Ishikawa (cell line): ENCODE results near the gene RPTN.

ENCODE experiments used
- CEBPB ChIP-seq: IDR thresholded peaks from 2 replicates; pipeline ENCODE4 v1.6.1; 2012
- CREB1 ChIP-seq: IDR thresholded peaks from 2 replicates; pipeline ENCODE4 v1.6.1; 2012; ENCODE audit warnings: low read depth
- EGR1 ChIP-seq: IDR thresholded peaks from 2 replicates; pipeline ENCODE4 v1.6.1; 2012
- EP300 ChIP-seq: IDR thresholded peaks from 2 replicates; pipeline ENCODE4 v1.6.1; 2012; ENCODE audit warnings: borderline replicate concordance
- FOXM1 ChIP-seq: IDR thresholded peaks from 2 replicates; pipeline ENCODE4 v1.6.1; 2012; ENCODE audit warnings: low read depth, borderline replicate concordance
- MAX ChIP-seq: IDR thresholded peaks from 2 replicates; pipeline ENCODE4 v1.6.1; 2012
- NFIC ChIP-seq: IDR thresholded peaks from 2 replicates; pipeline ENCODE4 v1.6.1; 2012
- RAD21 ChIP-seq: IDR thresholded peaks from 2 replicates; pipeline ENCODE4 v1.6.1; 2012; ENCODE audit warnings: low read depth
- TAF1 ChIP-seq: IDR thresholded peaks from 2 replicates; pipeline ENCODE4 v1.6.1; 2012; ENCODE audit warnings: low read depth, mild to moderate bottlenecking
- TCF12 ChIP-seq: IDR thresholded peaks from 2 replicates; pipeline ENCODE4 v1.6.1; 2012; ENCODE audit warnings: low read depth
- TEAD4 ChIP-seq: IDR thresholded peaks from 2 replicates; pipeline ENCODE4 v1.6.1; 2012
- YY1 ChIP-seq: IDR thresholded peaks from 2 replicates; pipeline ENCODE4 v1.6.1; 2012; ENCODE audit warnings: low read depth
- ZBTB7A ChIP-seq: IDR thresholded peaks from 2 replicates; pipeline ENCODE4 v1.6.1; 2012; ENCODE audit warnings: low read depth
- TF ChIP-seq, protein P1 (sequence below): IDR thresholded peaks from 2 replicates; pipeline ENCODE4 v1.6.1; 2012
- TF ChIP-seq, protein P2 (sequence below): IDR thresholded peaks from 2 replicates; pipeline ENCODE4 v1.6.1; 2012; ENCODE audit warnings: low read depth, mild to moderate bottlenecking

The RPTN gene, protein sequence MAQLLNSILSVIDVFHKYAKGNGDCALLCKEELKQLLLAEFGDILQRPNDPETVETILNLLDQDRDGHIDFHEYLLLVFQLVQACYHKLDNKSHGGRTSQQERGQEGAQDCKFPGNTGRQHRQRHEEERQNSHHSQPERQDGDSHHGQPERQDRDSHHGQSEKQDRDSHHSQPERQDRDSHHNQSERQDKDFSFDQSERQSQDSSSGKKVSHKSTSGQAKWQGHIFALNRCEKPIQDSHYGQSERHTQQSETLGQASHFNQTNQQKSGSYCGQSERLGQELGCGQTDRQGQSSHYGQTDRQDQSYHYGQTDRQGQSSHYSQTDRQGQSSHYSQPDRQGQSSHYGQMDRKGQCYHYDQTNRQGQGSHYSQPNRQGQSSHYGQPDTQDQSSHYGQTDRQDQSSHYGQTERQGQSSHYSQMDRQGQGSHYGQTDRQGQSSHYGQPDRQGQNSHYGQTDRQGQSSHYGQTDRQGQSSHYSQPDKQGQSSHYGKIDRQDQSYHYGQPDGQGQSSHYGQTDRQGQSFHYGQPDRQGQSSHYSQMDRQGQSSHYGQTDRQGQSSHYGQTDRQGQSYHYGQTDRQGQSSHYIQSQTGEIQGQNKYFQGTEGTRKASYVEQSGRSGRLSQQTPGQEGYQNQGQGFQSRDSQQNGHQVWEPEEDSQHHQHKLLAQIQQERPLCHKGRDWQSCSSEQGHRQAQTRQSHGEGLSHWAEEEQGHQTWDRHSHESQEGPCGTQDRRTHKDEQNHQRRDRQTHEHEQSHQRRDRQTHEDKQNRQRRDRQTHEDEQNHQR

GRCh38 chr1:152159144-152159543, at the start of gene RPTN:
Gene RPTN, minus strand, starts transcription at chr1:152159228. Its CDS starts 1,339 bp downstream, at chr1:152157889.
- TF ChIP-seq, protein P1, sequence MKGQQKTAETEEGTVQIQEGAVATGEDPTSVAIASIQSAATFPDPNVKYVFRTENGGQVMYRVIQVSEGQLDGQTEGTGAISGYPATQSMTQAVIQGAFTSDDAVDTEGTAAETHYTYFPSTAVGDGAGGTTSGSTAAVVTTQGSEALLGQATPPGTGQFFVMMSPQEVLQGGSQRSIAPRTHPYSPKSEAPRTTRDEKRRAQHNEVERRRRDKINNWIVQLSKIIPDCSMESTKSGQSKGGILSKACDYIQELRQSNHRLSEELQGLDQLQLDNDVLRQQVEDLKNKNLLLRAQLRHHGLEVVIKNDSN, result no peak
- TF ChIP-seq TAF1 (no peak), MAX (no peak), YY1 (no peak), TEAD4 (no peak), EGR1 (no peak), CREB1 (no peak), EP300 (no peak), FOXM1 (no peak), NFIC (no peak), TCF12 (no peak), ZBTB7A (no peak), CEBPB (no peak), RAD21 (no peak)
- TF ChIP-seq, protein P2, sequence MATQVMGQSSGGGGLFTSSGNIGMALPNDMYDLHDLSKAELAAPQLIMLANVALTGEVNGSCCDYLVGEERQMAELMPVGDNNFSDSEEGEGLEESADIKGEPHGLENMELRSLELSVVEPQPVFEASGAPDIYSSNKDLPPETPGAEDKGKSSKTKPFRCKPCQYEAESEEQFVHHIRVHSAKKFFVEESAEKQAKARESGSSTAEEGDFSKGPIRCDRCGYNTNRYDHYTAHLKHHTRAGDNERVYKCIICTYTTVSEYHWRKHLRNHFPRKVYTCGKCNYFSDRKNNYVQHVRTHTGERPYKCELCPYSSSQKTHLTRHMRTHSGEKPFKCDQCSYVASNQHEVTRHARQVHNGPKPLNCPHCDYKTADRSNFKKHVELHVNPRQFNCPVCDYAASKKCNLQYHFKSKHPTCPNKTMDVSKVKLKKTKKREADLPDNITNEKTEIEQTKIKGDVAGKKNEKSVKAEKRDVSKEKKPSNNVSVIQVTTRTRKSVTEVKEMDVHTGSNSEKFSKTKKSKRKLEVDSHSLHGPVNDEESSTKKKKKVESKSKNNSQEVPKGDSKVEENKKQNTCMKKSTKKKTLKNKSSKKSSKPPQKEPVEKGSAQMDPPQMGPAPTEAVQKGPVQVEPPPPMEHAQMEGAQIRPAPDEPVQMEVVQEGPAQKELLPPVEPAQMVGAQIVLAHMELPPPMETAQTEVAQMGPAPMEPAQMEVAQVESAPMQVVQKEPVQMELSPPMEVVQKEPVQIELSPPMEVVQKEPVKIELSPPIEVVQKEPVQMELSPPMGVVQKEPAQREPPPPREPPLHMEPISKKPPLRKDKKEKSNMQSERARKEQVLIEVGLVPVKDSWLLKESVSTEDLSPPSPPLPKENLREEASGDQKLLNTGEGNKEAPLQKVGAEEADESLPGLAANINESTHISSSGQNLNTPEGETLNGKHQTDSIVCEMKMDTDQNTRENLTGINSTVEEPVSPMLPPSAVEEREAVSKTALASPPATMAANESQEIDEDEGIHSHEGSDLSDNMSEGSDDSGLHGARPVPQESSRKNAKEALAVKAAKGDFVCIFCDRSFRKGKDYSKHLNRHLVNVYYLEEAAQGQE, result no peak

GRCh38 chr1:152198982-152199381, 40.0 kb upstream of the RPTN start:
- TF ChIP-seq TCF12 (no peak), CEBPB (no peak), NFIC (no peak)
- TF ChIP-seq, protein P1, result no peak

DNA sequence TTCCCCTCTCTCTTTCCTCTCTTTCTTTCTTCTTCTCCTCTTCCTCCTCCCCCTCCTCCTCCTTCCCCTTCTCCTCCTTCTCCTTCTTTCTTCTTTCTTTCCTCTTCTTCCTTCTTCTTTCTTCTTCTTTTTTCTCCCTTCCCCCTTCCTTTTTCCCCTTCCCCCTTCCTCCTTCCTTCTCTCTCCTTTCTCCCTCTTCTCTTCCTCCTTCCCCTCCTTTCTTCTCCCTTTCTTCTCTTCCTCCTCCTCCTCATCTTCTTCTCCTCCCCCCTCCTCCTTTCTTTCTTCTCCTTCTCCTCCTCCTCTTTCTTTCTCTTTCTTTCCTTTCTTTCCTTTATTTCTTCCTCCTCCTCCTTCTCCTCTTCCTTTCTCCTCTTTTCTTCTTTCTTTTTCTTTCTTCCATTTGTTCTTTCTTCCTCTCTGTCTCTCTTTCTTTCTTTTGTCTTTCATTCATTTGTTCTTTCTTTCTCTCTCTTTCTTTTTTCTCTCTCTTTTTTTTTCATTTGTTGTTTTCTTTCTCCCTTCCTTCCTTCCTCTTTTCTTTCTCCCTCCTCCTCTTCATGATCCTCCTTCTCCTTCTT, 38.4 kb upstream of the RPTN start:
- TF ChIP-seq EP300, result no peak
- TF ChIP-seq YY1, result no peak
- TF ChIP-seq CEBPB, result no peak
- no peak for TF ChIP-seq FOXM1
- TF ChIP-seq EGR1, result no peak
- no peak for TF ChIP-seq MAX
- TF ChIP-seq, protein P2, result no peak
- no peak for TF ChIP-seq NFIC
- no peak for TF ChIP-seq TCF12
- no peak for TF ChIP-seq ZBTB7A

DNA sequence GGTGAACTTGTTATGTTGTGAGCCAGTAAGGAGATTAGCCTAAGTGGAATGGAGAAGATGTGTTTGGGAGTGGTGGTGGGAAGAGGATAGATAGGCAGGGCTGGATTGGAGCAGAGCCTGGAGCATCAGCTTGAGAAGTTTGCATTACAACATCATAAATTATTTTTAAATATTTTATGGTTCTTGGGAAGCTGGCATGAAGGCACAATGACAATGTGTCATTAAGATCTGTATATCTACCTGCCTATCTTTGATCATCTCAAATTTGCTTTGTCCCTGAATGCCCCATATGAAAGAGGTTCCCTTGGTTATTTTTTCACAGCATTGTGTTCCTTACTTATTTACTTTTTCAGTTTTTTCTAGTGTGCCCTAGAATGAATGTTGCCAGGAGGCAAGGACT, 32.7 kb upstream of the RPTN start:
- TF ChIP-seq YY1, result no peak
- TF ChIP-seq RAD21, result no peak
- TF ChIP-seq, protein P2, result no peak
- TF ChIP-seq, protein P1, result no peak
- TF ChIP-seq TEAD4, result no peak
- TF ChIP-seq CEBPB, result no peak
- no peak for TF ChIP-seq NFIC
- no peak for TF ChIP-seq TCF12
- TF ChIP-seq MAX, result no peak
- no peak for TF ChIP-seq EP300
- no peak for TF ChIP-seq ZBTB7A
